AG09309 (cell line): ENCODE results near the gene LOXL3.

Source experiments
- DNase-seq: peaks from one replicate; pipeline ENCODE4 v3.0.0-alpha.2; 2010; ENCODE audit warnings: low read depth
- H3K4me3 ChIP-seq: 2 replicates; pipeline ENCODE4 v1.5.1; 2011; ENCODE audit warnings: mild to moderate bottlenecking, low read depth, low read length, moderate library complexity; ENCODE audit not compliant: control insufficient read depth
- TF ChIP-seq, protein P1 (sequence below): IDR thresholded peaks from 2 replicates; pipeline ENCODE4 v1.5.1; 2011; ENCODE audit warnings: mild to moderate bottlenecking, low read depth, low read length, inconsistent platforms; ENCODE audit not compliant: insufficient read depth, control insufficient read depth; ENCODE audit errors: missing control alignments

The LOXL3 gene

GRCh38 chr2:74573747-74574562 is 20.2 kb upstream of the LOXL3 start:
- TF ChIP-seq, protein P1, sequence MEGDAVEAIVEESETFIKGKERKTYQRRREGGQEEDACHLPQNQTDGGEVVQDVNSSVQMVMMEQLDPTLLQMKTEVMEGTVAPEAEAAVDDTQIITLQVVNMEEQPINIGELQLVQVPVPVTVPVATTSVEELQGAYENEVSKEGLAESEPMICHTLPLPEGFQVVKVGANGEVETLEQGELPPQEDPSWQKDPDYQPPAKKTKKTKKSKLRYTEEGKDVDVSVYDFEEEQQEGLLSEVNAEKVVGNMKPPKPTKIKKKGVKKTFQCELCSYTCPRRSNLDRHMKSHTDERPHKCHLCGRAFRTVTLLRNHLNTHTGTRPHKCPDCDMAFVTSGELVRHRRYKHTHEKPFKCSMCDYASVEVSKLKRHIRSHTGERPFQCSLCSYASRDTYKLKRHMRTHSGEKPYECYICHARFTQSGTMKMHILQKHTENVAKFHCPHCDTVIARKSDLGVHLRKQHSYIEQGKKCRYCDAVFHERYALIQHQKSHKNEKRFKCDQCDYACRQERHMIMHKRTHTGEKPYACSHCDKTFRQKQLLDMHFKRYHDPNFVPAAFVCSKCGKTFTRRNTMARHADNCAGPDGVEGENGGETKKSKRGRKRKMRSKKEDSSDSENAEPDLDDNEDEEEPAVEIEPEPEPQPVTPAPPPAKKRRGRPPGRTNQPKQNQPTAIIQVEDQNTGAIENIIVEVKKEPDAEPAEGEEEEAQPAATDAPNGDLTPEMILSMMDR: no peak
- DNase-seq: no peak
- no peak overlapping the region for H3K4me3 ChIP-seq

GRCh38 chr2:74572178-74572925 is 18.6 kb upstream of the LOXL3 start:
- TF ChIP-seq, protein P1: no peak
- DNase-seq: no peak
- H3K4me3 ChIP-seq: no peak overlapping the region

- no peak overlapping the region for H3K4me3 ChIP-seq
- TF ChIP-seq, protein P1: no peak
- DNase-seq: no peak
Observed at GRCh38 chr2:74571058-74571457, 17.3 kb upstream of the LOXL3 start.

- H3K4me3 ChIP-seq: no peak overlapping the region
- TF ChIP-seq, protein P1: no peak
- DNase-seq: no peak
Observed at GRCh38 chr2:74569686-74570085, 15.9 kb upstream of the LOXL3 start.

DNA sequence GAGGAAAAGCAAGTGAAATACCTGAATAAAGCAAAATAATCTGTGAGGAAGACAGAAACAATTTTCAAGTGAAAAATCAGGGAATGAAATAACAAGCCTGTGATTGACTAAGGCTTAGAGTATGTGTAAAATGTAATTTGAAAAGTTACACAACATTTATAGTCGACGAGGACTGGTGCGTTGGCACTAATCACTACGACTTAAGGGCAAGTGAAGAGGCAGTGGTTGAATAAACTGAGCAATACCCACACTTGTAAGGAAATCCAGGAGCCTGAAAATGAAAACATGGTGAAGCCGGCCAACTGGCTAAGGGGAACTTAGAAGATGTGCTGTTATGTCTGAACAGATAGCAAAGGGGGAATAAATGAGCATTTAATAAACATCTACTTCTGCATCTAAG is 14.1 kb upstream of the LOXL3 start:
- TF ChIP-seq, protein P1: no peak
- peak; percentile 92 for DNase-seq
- no peak overlapping the region for H3K4me3 ChIP-seq

GRCh38 chr2:74566754-74567085 is 13.0 kb upstream of the LOXL3 start:
- no peak overlapping the region for H3K4me3 ChIP-seq
- peak; percentile 99 for DNase-seq
- TF ChIP-seq, protein P1: no peak
